HEK293 (cell line): ENCODE results near the gene TRAPPC4.

ENCODE experiments used
- CTCF ChIA-PET: fragments of 350-600 bp; formaldehyde crosslinking; extraction: SDS; loops from one replicate; lab custom pipeline; 2021; ENCODE audit warnings: antibody characterized with exemption; lab: Yijun Ruan, JAX
- POLR2A ChIA-PET: fragments of 300-600 bp; formaldehyde crosslinking; extraction: SDS; loops from one replicate; lab custom pipeline; 2020; ENCODE audit warnings: antibody characterized with exemption, inconsistent platforms; lab: Yijun Ruan, JAX
- H3K27ac ChIP-seq: fragments of 200-500 bp; sonication (Bioruptor generic); 2 replicates; pipeline ENCODE4 v1.5.1; 2014; ENCODE audit warnings: low read depth, low read length, control low read depth, inconsistent platforms; ENCODE audit errors: extremely low read depth
- H3K36me3 ChIP-seq, 2 experiments: fragments of 200-500 bp in 1 of 2; sonication (Bioruptor generic) in 1 of 2; 1 replicate in 1 of 2; 2 replicates in 1 of 2; pipeline ENCODE4 v1.5.1; 2014 to 2017; ENCODE audit warnings: inconsistent platforms in 2 of 2, low read length in 2 of 2; ENCODE audit not compliant: control insufficient read depth in 2 of 2, insufficient read depth in 1 of 2
- H3K4me1 ChIP-seq: fragments of 200-500 bp; sonication (Bioruptor generic); 2 replicates; pipeline ENCODE4 v1.5.1; 2014; ENCODE audit warnings: mild to moderate bottlenecking, low read length, inconsistent platforms; ENCODE audit not compliant: control insufficient read depth, insufficient read depth
- H3K4me3 ChIP-seq: 2 replicates; pipeline ENCODE4 v1.5.1; 2011; ENCODE audit warnings: low read depth, mild to moderate bottlenecking, control low read depth, low read length, moderate library complexity
- H3K9me3 ChIP-seq: fragments of 200-500 bp; sonication (Bioruptor generic); 2 replicates; pipeline ENCODE4 v1.5.1; 2014; ENCODE audit warnings: low read depth, low read length, inconsistent platforms; ENCODE audit not compliant: control insufficient read depth, insufficient read depth
- GLIS1 ChIP-seq: fragments of 450-650 bp; formaldehyde crosslinking; IDR thresholded peaks from 2 replicates; pipeline ENCODE4 v1.5.1; 2016; ENCODE audit warnings: missing biosample characterization, missing genetic modification characterization
- KLF10 ChIP-seq: fragments of 450-650 bp; IDR thresholded peaks from 2 replicates; pipeline ENCODE4 v1.5.1; 2018; ENCODE audit warnings: missing biosample characterization, mild to moderate bottlenecking, missing genetic modification characterization
- KLF16 ChIP-seq: fragments of 450-650 bp; formaldehyde crosslinking; IDR thresholded peaks from 2 replicates; pipeline ENCODE4 v1.5.1; 2017; ENCODE audit warnings: missing biosample characterization, missing genetic modification characterization
- ZNF157 ChIP-seq: fragments of 450-650 bp; formaldehyde crosslinking; IDR thresholded peaks from 2 replicates; pipeline ENCODE4 v1.5.1; 2016; ENCODE audit warnings: missing biosample characterization, missing genetic modification characterization
- ZNF248 ChIP-seq: fragments of 450-650 bp; formaldehyde crosslinking; IDR thresholded peaks from 2 replicates; pipeline ENCODE4 v1.5.1; 2017; ENCODE audit warnings: missing biosample characterization, missing genetic modification characterization
- ZNF292 ChIP-seq: fragments of 450-650 bp; formaldehyde crosslinking; IDR thresholded peaks from 2 replicates; pipeline ENCODE4 v1.5.1; 2016; ENCODE audit warnings: low read depth, missing biosample characterization, missing genetic modification characterization, borderline replicate concordance
- ZNF341 ChIP-seq: fragments of 450-650 bp; formaldehyde crosslinking; IDR thresholded peaks from 2 replicates; pipeline ENCODE4; 2016; ENCODE audit warnings: low read depth, missing biosample characterization, missing genetic modification characterization
- ZNF621 ChIP-seq: fragments of 450-650 bp; formaldehyde crosslinking; IDR thresholded peaks from 2 replicates; pipeline ENCODE4 v1.5.1; 2017; ENCODE audit warnings: missing biosample characterization, missing genetic modification characterization
- ZNF629 ChIP-seq: fragments of 450-650 bp; formaldehyde crosslinking; IDR thresholded peaks from 2 replicates; pipeline ENCODE4 v1.5.1; 2017; ENCODE audit warnings: missing biosample characterization, missing genetic modification characterization
- TF ChIP-seq, protein P1 (sequence below): fragments of 450-650 bp; formaldehyde crosslinking; IDR thresholded peaks from 2 replicates; pipeline ENCODE4 v1.5.1; 2016; ENCODE audit warnings: missing biosample characterization, missing genetic modification characterization
- TF ChIP-seq, protein P2 (sequence below): fragments of 450-650 bp; formaldehyde crosslinking; IDR thresholded peaks from 2 replicates; pipeline ENCODE4 v1.5.1; 2016; ENCODE audit warnings: missing biosample characterization, missing genetic modification characterization
- TF ChIP-seq, protein P3 (sequence below): fragments of 450-650 bp; formaldehyde crosslinking; conservative IDR thresholded peaks from 2 replicates; pipeline ENCODE4 v1.5.1; 2016; ENCODE audit warnings: low read depth, missing biosample characterization, missing genetic modification characterization
- TF ChIP-seq, protein P4 (sequence below): sonication (generic); formaldehyde crosslinking; IDR thresholded peaks from 2 replicates; pipeline ENCODE4 v1.8.1; 2022; ENCODE audit warnings: mild to moderate bottlenecking, moderate library complexity, missing genetic modification reagents

Gene TRAPPC4

DNA sequence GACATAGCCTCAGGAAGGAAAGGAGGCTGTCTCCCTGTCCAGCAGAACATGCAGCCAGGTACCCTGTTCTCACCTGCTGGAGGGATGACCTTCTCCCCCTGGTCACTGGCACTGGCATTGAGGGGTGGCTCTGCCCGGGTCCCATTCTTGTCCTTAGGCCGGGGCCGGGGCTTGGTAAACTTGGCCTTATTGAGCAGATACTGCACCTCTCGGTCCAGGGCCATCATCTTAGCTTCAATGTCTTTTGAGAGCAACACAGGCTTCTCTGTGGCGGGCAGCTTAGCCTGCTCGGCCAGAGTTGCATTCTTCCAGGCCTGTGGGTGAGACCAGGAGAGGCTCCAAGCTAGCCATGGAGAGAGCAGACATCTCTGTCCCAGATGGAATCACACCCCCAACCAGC, 27.9 kb downstream of the TRAPPC4 start (continued):
- no peak for TF ChIP-seq KLF10 (tag by site-specific recombination)
- TF ChIP-seq ZNF621 (tag by site-specific recombination): no peak
- TF ChIP-seq ZNF629 (tag by site-specific recombination): no peak
- TF ChIP-seq, protein P1, sequence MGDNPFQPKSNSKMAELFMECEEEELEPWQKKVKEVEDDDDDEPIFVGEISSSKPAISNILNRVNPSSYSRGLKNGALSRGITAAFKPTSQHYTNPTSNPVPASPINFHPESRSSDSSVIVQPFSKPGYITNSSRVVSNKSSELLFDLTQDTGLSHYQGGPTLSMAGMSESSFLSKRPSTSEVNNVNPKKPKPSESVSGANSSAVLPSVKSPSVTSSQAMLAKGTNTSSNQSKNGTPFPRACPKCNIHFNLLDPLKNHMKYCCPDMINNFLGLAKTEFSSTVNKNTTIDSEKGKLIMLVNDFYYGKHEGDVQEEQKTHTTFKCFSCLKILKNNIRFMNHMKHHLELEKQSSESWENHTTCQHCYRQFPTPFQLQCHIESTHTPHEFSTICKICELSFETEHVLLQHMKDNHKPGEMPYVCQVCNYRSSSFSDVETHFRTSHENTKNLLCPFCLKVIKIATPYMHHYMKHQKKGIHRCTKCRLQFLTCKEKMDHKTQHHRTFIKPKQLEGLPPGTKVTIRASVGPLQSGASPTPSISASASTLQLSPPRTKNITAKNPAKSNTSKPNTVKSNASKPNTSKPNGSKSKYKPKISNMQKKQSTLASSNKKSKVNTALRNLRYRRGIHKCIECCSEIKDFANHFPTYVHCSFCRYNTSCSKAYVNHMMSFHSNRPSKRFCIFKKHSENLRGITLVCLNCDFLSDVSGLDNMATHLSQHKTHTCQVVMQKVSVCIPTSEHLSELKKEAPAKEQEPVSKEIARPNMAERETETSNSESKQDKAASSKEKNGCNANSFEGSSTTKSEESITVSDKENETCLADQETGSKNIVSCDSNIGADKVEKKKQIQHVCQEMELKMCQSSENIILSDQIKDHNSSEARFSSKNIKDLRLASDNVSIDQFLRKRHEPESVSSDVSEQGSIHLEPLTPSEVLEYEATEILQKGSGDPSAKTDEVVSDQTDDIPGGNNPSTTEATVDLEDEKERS (tag by site-specific recombination): no peak
- no peak for TF ChIP-seq ZNF341 (tag by site-specific recombination)

DNA sequence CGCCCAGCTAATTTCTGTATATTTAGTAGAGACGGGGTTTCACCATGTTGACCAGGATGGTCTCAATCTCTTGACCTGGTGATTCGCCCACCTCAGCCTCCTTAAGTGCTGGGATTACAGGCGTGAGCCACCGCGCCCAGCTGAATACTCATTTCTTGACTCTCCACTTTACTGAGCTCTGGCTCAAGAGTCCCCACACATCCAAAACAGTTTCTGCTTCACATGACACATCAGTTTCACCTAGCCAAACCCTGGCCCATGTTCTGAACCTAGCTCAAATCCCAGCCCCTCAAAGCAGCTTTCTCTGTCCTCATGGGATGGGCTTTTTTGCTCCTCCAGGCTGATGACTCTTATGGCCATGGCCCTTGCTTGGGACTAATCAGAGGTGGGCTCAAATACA, 28.6 kb downstream of the TRAPPC4 start:
- Histone ChIP-seq H3K4me1 (no peaks in the 10 kb centered on the region), H3K36me3 (peaks cover 0 to 78% of the 10 kb centered on the region in 2 experiments; a peak in 2 of 3 replicates), H3K27ac (no peak overlapping the region), H3K9me3 (no peaks in the 10 kb centered on the region), H3K4me3 (no peak overlapping the region)
- CTCF ChIA-PET: no interaction called here
- no peak for TF ChIP-seq ZNF248 (tag by site-specific recombination)
- TF ChIP-seq, protein P2, sequence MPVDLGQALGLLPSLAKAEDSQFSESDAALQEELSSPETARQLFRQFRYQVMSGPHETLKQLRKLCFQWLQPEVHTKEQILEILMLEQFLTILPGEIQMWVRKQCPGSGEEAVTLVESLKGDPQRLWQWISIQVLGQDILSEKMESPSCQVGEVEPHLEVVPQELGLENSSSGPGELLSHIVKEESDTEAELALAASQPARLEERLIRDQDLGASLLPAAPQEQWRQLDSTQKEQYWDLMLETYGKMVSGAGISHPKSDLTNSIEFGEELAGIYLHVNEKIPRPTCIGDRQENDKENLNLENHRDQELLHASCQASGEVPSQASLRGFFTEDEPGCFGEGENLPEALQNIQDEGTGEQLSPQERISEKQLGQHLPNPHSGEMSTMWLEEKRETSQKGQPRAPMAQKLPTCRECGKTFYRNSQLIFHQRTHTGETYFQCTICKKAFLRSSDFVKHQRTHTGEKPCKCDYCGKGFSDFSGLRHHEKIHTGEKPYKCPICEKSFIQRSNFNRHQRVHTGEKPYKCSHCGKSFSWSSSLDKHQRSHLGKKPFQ (tag by site-specific recombination): no peak
- POLR2A ChIA-PET: interaction anchor here (0.6 to 1.2 kb wide), 3 partner anchors 11 to 38 kb away, joined by 4 to 6 read pairs (median 4); partner anchors contain the start of gene HMBS

DNA sequence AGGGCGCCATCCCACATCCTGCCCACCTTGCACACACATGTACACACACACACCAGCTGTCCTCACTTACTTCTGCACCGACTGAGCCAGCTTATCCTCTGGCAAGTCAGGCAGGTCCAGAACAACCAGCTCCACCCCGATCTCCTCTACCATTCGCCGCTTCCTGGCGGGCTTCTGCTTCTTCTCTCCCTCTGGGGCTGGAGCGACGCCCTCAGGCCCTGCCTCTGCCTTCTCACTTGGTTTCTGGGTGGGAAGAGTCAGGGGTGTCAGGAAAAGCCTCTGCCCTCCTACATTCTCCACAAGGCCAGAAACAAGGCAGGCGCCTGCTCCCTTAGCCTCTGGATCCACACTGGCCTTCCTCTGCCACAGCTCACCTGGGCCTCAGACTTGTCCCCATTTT, 30.1 kb downstream of the TRAPPC4 start:
- TF ChIP-seq, protein P1 (tag by site-specific recombination): no peak
- TF ChIP-seq ZNF292 (tag by site-specific recombination) (no peak), ZNF157 (tag by site-specific recombination) (no peak), KLF16 (tag by site-specific recombination) (no peak), GLIS1 (tag by site-specific recombination) (no peak)
- TF ChIP-seq, protein P3, sequence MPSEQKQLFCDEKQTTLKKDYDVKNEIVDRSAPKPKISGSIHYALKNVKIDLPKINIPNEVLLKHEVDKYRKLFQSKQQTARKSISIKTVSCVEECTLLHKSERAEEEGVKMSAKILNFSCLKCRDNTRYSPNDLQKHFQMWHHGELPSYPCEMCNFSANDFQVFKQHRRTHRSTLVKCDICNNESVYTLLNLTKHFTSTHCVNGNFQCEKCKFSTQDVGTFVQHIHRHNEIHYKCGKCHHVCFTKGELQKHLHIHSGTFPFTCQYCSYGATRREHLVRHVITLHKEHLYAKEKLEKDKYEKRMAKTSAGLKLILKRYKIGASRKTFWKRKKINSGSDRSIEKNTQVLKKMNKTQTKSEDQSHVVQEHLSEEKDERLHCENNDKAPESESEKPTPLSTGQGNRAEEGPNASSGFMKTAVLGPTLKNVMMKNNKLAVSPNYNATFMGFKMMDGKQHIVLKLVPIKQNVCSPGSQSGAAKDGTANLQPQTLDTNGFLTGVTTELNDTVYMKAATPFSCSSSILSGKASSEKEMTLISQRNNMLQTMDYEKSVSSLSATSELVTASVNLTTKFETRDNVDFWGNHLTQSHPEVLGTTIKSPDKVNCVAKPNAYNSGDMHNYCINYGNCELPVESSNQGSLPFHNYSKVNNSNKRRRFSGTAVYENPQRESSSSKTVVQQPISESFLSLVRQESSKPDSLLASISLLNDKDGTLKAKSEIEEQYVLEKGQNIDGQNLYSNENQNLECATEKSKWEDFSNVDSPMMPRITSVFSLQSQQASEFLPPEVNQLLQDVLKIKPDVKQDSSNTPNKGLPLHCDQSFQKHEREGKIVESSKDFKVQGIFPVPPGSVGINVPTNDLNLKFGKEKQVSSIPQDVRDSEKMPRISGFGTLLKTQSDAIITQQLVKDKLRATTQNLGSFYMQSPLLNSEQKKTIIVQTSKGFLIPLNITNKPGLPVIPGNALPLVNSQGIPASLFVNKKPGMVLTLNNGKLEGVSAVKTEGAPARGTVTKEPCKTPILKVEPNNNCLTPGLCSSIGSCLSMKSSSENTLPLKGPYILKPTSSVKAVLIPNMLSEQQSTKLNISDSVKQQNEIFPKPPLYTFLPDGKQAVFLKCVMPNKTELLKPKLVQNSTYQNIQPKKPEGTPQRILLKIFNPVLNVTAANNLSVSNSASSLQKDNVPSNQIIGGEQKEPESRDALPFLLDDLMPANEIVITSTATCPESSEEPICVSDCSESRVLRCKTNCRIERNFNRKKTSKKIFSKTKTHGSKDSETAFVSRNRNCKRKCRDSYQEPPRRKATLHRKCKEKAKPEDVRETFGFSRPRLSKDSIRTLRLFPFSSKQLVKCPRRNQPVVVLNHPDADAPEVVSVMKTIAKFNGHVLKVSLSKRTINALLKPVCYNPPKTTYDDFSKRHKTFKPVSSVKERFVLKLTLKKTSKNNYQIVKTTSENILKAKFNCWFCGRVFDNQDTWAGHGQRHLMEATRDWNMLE (tag by site-specific recombination): no peak
- TF ChIP-seq, protein P4, sequence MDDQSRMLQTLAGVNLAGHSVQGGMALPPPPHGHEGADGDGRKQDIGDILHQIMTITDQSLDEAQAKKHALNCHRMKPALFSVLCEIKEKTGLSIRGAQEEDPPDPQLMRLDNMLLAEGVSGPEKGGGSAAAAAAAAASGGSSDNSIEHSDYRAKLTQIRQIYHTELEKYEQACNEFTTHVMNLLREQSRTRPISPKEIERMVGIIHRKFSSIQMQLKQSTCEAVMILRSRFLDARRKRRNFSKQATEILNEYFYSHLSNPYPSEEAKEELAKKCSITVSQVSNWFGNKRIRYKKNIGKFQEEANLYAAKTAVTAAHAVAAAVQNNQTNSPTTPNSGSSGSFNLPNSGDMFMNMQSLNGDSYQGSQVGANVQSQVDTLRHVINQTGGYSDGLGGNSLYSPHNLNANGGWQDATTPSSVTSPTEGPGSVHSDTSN (CRISPR knock-in tag): no peak
- Histone ChIP-seq H3K27ac (no peak overlapping the region), H3K4me3 (no peak overlapping the region), H3K36me3 (peaks cover under 1 to 93% of the 10 kb centered on the region in 2 experiments; a peak in 2 of 3 replicates), H3K4me1 (no peaks in the 10 kb centered on the region), H3K9me3 (no peaks in the 10 kb centered on the region)
- ChIA-PET CTCF (interaction anchor here (0.8 kb wide), 1 partner anchor 289 kb away, joined by 4 read pairs; no protein-coding TSS in a partner anchor), POLR2A (interaction anchor here (1.0 kb wide), 1 partner anchor 22 kb away, joined by 3 read pairs; no protein-coding TSS in a partner anchor)
